A673 (cell line): ENCODE measurements around the gene PADI1. TPM values are rescaled to one million over a fixed set of nuclear protein-coding genes. Genes with fewer than 3 reads are reported as not detected.

Experiments used
- BruUV-seq: library from RNA; stranded (reverse); fragments of 400-500 nt; replicated peaks from 2 replicates; lab custom pipeline; 2021; lab: Mats Ljungman, UMichigan
- CTCF ChIA-PET: fragments of 300-600 bp; sonication (Branson Sonifier 250); formaldehyde crosslinking; loops from one replicate; lab custom pipeline; 2022; ENCODE audit warnings: antibody characterized with exemption; lab: Charles Lee
- POLR2A ChIA-PET: fragments of 300-600 bp; sonication (Branson Sonifier 250); formaldehyde crosslinking; loops from one replicate; lab custom pipeline; 2022; ENCODE audit warnings: antibody characterized with exemption; ENCODE audit not compliant: low non-redundant PET; lab: Charles Lee
- DNase-seq: peaks from one replicate; pipeline ENCODE4 v3.0.0-alpha.2; 2015; ENCODE audit warnings: low spot score
- H3K27ac ChIP-seq: fragments of 200-600 bp; sonication (generic); 2 replicates; pipeline ENCODE4 v1.5.1; 2016; ENCODE audit warnings: mixed run types, low read depth, mild to moderate bottlenecking, mixed read lengths, antibody characterized with exemption, low read length; ENCODE audit not compliant: poor library complexity, severe bottlenecking
- H3K27me3 ChIP-seq: fragments of 200-600 bp; sonication (generic); replicated peaks from 2 replicates; pipeline ENCODE4 v1.6.1; 2017; ENCODE audit warnings: mixed run types, low read depth, mild to moderate bottlenecking, mixed read lengths, antibody characterized with exemption, low read length; ENCODE audit not compliant: insufficient read depth, poor library complexity
- H3K36me3 ChIP-seq: fragments of 200-600 bp; sonication (generic); 2 replicates; pipeline ENCODE4 v1.6.1; 2016; ENCODE audit warnings: mixed run types, mild to moderate bottlenecking, mixed read lengths, antibody characterized with exemption, low read length; ENCODE audit not compliant: insufficient read depth, poor library complexity, severe bottlenecking
- H3K4me1 ChIP-seq: fragments of 200-600 bp; sonication (generic); 2 replicates; pipeline ENCODE4 v1.6.1; 2017; ENCODE audit warnings: mixed run types, mild to moderate bottlenecking, mixed read lengths, antibody characterized with exemption, low read length; ENCODE audit not compliant: insufficient read depth, poor library complexity, severe bottlenecking
- H3K4me3 ChIP-seq: fragments of 200-600 bp; sonication (generic); 2 replicates; pipeline ENCODE4 v1.5.1; 2016; ENCODE audit warnings: low read depth, mixed run types, mild to moderate bottlenecking, mixed read lengths, low read length; ENCODE audit not compliant: poor library complexity, severe bottlenecking
- H3K9me3 ChIP-seq: fragments of 200-600 bp; sonication (generic); 2 replicates; pipeline ENCODE4 v1.6.1; 2016; ENCODE audit warnings: mixed run types, low read depth, mild to moderate bottlenecking, mixed read lengths, antibody characterized with exemption, low read length; ENCODE audit not compliant: poor library complexity, severe bottlenecking
- CTCF ChIP-seq: fragments of 300-800, 200-600 bp; sonication (generic); conservative IDR thresholded peaks from 2 replicates; pipeline ENCODE4 v1.5.1; 2017; ENCODE audit warnings: low read depth, mild to moderate bottlenecking, antibody characterized with exemption, low read length, moderate library complexity, mixed read lengths
- EZH2 ChIP-seq: fragments of 200-600 bp; sonication (generic); IDR thresholded peaks from 2 replicates; pipeline ENCODE4 v1.6.1; 2017; ENCODE audit warnings: borderline replicate concordance, low read depth, mild to moderate bottlenecking, mixed read lengths, antibody characterized with exemption, low read length; ENCODE audit not compliant: poor library complexity, severe bottlenecking
- intact Hi-C: fragments of 100-400 bp; cut with micrococcal nuclease; formaldehyde crosslinking; loops from one replicate; pipeline ENCODE4 v1.10.0; 2022; ENCODE audit not compliant: unreplicated experiment
- total RNA-seq: library from RNA; stranded (reverse); gene quantifications from 2 replicates; pipeline ENCODE4 v1.2.3, GENCODE V29; 2021

The PADI1 gene
- total RNA-seq, 1 experiment from 2014 or later: 0.56 TPM

DNA sequence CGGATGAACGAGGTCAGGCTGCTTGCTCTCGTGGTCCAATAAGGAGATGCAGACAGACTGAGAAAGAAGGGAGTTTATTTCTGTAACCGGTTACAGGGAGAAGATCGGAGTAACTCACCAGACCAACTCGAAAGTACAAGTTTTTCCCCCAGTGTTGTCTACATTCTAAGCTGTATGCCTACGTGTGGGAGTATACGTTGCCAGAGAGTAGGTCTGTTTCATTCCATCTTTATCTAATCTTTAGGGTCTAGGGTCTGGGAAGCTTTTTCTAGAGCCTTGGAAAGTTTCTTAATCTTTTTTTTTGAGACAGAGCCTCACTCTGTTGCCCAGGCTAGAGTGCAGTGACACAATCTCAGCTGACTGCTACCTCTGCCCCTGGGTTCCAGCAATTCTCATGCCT, 4.7 kb upstream of the PADI1 start:
- POLR2A ChIA-PET: no interaction called here
- DNase-seq: no peak
- Histone ChIP-seq H3K4me3 (no peak overlapping the region), H3K36me3 (no peaks in the 10 kb centered on the region), H3K27me3 (no peaks in the 10 kb centered on the region), H3K27ac (no peak overlapping the region), H3K4me1 (no peaks in the 10 kb centered on the region), H3K9me3 (no peaks in the 10 kb centered on the region)
- intact Hi-C loops: no loop called here
- CTCF ChIA-PET: no interaction called here
- TF ChIP-seq EZH2: no peak
- TF ChIP-seq CTCF: no peak
- BruUV-seq: no TSS peak

GRCh38 chr1:17200756-17201155, 4.2 kb upstream of the PADI1 start:
- intact Hi-C loops: no loop called here
- no peaks in the 10 kb centered on the region for H3K36me3 ChIP-seq
- ChIA-PET POLR2A (no interaction called here), CTCF (no interaction called here)
- no peak for DNase-seq
- no peaks in the 10 kb centered on the region for H3K4me1 ChIP-seq
- H3K27me3 ChIP-seq: no peaks in the 10 kb centered on the region
- no peak overlapping the region for H3K4me3 ChIP-seq
- BruUV-seq: no TSS peak
- H3K9me3 ChIP-seq: no peaks in the 10 kb centered on the region
- TF ChIP-seq EZH2: no peak
- TF ChIP-seq CTCF: no peak
- no peak overlapping the region for H3K27ac ChIP-seq

GRCh38 chr1:17201201-17202021, 3.5 kb upstream of the PADI1 start:
- no peak overlapping the region for H3K4me3 ChIP-seq
- H3K27me3 ChIP-seq: no peaks in the 10 kb centered on the region
- H3K9me3 ChIP-seq: no peaks in the 10 kb centered on the region
- POLR2A ChIA-PET: no interaction called here
- TF ChIP-seq CTCF: no peak
- no peak for TF ChIP-seq EZH2
- BruUV-seq: no TSS peak
- H3K4me1 ChIP-seq: no peaks in the 10 kb centered on the region
- CTCF ChIA-PET: no interaction called here
- no peak for DNase-seq
- no peaks in the 10 kb centered on the region for H3K36me3 ChIP-seq
- no peak overlapping the region for H3K27ac ChIP-seq
- intact Hi-C loops: no loop called here
